ENCODE data around the gene CDK2AP2. TPM values are rescaled to one million over a fixed set of nuclear protein-coding genes. Genes with fewer than 3 reads are reported as not detected.
A peak's percentile ranks its signal among the peaks of the same experiment; 100 is the strongest.

Gene CDK2AP2
- total and polyA plus RNA-seq, 10 of the 15 experiments (the other 5 are each of a cell fraction or from before 2014, with no cell fraction given), result 8.0 to 177 (median 40.9) TPM

DNA sequence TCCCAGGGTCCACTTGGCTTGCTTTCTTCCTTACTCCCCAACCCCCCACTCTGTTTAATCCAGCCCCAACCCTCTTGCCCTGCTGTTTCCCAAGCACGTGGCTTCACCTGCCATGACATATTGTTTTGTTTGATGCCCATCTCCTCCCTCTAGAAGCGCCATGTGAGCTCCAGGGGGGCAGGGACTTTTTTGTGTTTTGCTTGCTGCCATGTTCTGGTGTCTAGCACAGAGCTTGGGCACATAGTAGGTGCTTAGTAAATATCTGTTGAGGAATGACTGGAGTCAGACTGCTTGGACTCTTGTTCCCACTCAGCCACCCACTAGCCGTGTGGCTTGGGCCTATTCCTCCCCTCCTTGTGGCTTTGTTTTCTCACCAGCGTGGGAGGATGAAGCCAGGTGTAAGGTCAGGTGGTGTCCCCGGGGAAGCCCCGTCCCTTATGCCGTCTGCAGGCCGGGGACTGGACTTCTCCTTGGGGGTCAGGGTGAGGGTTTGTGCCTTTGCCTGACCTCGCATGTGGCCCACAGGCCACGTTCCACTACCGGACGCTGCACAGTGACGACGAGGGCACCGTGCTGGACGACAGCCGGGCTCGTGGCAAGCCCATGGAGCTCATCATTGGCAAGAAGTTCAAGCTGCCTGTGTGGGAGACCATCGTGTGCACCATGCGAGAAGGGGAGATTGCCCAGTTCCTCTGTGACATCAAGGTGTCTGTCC lies 21.3 kb downstream of the CDK2AP2 start (continued):
- TF ChIP-seq, protein P1, sequence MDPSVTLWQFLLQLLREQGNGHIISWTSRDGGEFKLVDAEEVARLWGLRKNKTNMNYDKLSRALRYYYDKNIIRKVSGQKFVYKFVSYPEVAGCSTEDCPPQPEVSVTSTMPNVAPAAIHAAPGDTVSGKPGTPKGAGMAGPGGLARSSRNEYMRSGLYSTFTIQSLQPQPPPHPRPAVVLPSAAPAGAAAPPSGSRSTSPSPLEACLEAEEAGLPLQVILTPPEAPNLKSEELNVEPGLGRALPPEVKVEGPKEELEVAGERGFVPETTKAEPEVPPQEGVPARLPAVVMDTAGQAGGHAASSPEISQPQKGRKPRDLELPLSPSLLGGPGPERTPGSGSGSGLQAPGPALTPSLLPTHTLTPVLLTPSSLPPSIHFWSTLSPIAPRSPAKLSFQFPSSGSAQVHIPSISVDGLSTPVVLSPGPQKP (IDR thresholded peaks at IDR 0.05; ENCODE audit: low read depth, low read length), result no peak
- TF ChIP-seq, protein P2, sequence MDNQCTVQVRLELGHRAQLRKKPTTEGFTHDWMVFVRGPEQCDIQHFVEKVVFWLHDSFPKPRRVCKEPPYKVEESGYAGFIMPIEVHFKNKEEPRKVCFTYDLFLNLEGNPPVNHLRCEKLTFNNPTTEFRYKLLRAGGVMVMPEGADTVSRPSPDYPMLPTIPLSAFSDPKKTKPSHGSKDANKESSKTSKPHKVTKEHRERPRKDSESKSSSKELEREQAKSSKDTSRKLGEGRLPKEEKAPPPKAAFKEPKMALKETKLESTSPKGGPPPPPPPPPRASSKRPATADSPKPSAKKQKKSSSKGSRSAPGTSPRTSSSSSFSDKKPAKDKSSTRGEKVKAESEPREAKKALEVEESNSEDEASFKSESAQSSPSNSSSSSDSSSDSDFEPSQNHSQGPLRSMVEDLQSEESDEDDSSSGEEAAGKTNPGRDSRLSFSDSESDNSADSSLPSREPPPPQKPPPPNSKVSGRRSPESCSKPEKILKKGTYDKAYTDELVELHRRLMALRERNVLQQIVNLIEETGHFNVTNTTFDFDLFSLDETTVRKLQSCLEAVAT (IDR thresholded peaks at IDR 0.05), result peak; percentile 71; the same call in 1 of the 2 replicates
- no peak for TF ChIP-seq SUZ12 (IDR thresholded peaks at IDR 0.05; ENCODE audit: unreplicated experiment)
- peak; percentile 92 for TF ChIP-seq IRF4 (IDR thresholded peaks at IDR 0.05; ENCODE audit: low read depth, low read length)
- no peak for TF ChIP-seq PML (IDR thresholded peaks at IDR 0.05; ENCODE audit: low read length)
- peak in 1 of 2 experiments; percentile 74; a peak in 2 of 4 replicates for TF ChIP-seq BHLHE40 (IDR thresholded peaks at IDR 0.05; ENCODE audit: borderline replicate concordance in 1 of 2, low read depth in 2 of 2, low read length in 1 of 2)
- TF ChIP-seq STAT3 (IDR thresholded peaks at IDR 0.05; ENCODE audit: low read depth, low read length), result no peak
- peak; percentile 79 for TF ChIP-seq SP1 (IDR thresholded peaks at IDR 0.05; ENCODE audit: low read depth, low read length)
- TF ChIP-seq SIN3A (IDR thresholded peaks at IDR 0.05; ENCODE audit: low read depth, low read length), result 0 out of 2 replicates have a peak, but pooled peaks have one; percentile 8
- TF ChIP-seq HDGF (IDR thresholded peaks at IDR 0.05), result no peak
- TF ChIP-seq FOS (IDR thresholded peaks at IDR 0.05; ENCODE audit: borderline replicate concordance, extremely low read depth, insufficient read length), result no peak
- TF ChIP-seq RAD51 (IDR thresholded peaks at IDR 0.05), result peak; percentile 82
- TF ChIP-seq MXI1 (IDR thresholded peaks at IDR 0.05; ENCODE audit: low read depth, low read length), result peak; percentile 86
- TF ChIP-seq PKNOX1 (IDR thresholded peaks at IDR 0.05), result no peak
- peak; percentile 59 to 96 for TF ChIP-seq EGR1 (IDR thresholded peaks at IDR 0.05; ENCODE audit: borderline replicate concordance in 1 of 2, low read depth in 2 of 2, low read length in 2 of 2)
- no peak for TF ChIP-seq GABPA (IDR thresholded peaks at IDR 0.05; ENCODE audit: low read depth)
- TF ChIP-seq, protein P3, sequence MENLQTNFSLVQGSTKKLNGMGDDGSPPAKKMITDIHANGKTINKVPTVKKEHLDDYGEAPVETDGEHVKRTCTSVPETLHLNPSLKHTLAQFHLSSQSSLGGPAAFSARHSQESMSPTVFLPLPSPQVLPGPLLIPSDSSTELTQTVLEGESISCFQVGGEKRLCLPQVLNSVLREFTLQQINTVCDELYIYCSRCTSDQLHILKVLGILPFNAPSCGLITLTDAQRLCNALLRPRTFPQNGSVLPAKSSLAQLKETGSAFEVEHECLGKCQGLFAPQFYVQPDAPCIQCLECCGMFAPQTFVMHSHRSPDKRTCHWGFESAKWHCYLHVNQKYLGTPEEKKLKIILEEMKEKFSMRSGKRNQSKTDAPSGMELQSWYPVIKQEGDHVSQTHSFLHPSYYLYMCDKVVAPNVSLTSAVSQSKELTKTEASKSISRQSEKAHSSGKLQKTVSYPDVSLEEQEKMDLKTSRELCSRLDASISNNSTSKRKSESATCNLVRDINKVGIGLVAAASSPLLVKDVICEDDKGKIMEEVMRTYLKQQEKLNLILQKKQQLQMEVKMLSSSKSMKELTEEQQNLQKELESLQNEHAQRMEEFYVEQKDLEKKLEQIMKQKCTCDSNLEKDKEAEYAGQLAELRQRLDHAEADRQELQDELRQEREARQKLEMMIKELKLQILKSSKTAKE (IDR thresholded peaks at IDR 0.05; ENCODE audit: low read depth, poor library complexity, severe bottlenecking), result peak; percentile 87
- no peak for TF ChIP-seq E4F1 (IDR thresholded peaks at IDR 0.05; ENCODE audit: borderline replicate concordance, partially characterized antibody)
- TF ChIP-seq DPF2 (IDR thresholded peaks at IDR 0.05), result peak; percentile 100
- TF ChIP-seq TAF1 (IDR thresholded peaks at IDR 0.05; ENCODE audit: borderline replicate concordance, low read depth, low read length), result no peak
- no peak for TF ChIP-seq CBX5 (IDR thresholded peaks at IDR 0.05; ENCODE audit: low read depth)
- no peak for TF ChIP-seq SRF (IDR thresholded peaks at IDR 0.05; ENCODE audit: low read depth in 2 of 2, low read length in 2 of 2)

Measured in GM12878 (cell line).